Measurements from ENCODE around the gene NIPBL.
"Not testable (repeated sequence)": the region's sequence is repeated elsewhere in the genome, so short reads cannot be mapped to it uniquely, and the experiment has no call there.

The NIPBL gene

GRCh38 chr5:37080697-37081096 is 204.1 kb downstream of the NIPBL start:
- no peaks in the 10 kb centered on the region for H3K9me3 ChIP-seq (ENCODE audit: control extremely low read depth in 1 of 5, control insufficient read depth in 4 of 5, insufficient read depth in 2 of 5, low read depth in 1 of 5, low read length in 4 of 5)
- no peak for DNase-seq
- ChIA-PET CTCF (interaction anchor here (1.1 kb wide), 1 partner anchor 8 kb away, joined by 3 read pairs; no protein-coding TSS in a partner anchor), POLR2A (no interaction called here)
- no CpG with 5 or more reads among the region's 3 CpGs for WGBS (ENCODE audit: insufficient coverage)
- no peak overlapping the region for H3K4me3 ChIP-seq (ENCODE audit: control insufficient read depth in 1 of 7, extremely low read depth in 1 of 7, insufficient read depth in 4 of 7, low read depth in 2 of 7, low read length in 6 of 7)
- H3K27me3 ChIP-seq (replicated peaks in 2 of 5; ENCODE audit: control insufficient read depth in 4 of 5, insufficient read depth in 5 of 5, low read length in 4 of 5) = no peaks in the 10 kb centered on the region
- H3K27ac ChIP-seq (ENCODE audit: insufficient read depth in 1 of 2, low read depth in 1 of 2, low read length in 2 of 2, poor library complexity in 1 of 2, severe bottlenecking in 2 of 2) = no peak overlapping the region
- H3K4me1 ChIP-seq (ENCODE audit: control extremely low read depth in 1 of 4, control insufficient read depth in 4 of 4, insufficient read depth in 4 of 4, low read length in 3 of 4) = no peaks in the 10 kb centered on the region
- peaks cover 0 to 25% (median 4%) of the 10 kb centered on the region in 4 experiments for H3K36me3 ChIP-seq (ENCODE audit: control insufficient read depth in 4 of 4, insufficient read depth in 4 of 4, low read length in 3 of 4)

- H3K4me1 ChIP-seq (ENCODE audit: control extremely low read depth in 1 of 4, control insufficient read depth in 4 of 4, insufficient read depth in 4 of 4, low read length in 3 of 4); H3K27me3 ChIP-seq (replicated peaks in 2 of 5; ENCODE audit: control insufficient read depth in 4 of 5, insufficient read depth in 5 of 5, low read length in 4 of 5); CTCF ChIA-PET; H3K4me3 ChIP-seq (ENCODE audit: control insufficient read depth in 1 of 7, extremely low read depth in 1 of 7, insufficient read depth in 4 of 7, low read depth in 2 of 7, low read length in 6 of 7); DNase-seq; H3K9me3 ChIP-seq (ENCODE audit: control extremely low read depth in 1 of 5, control insufficient read depth in 4 of 5, insufficient read depth in 2 of 5, low read depth in 1 of 5, low read length in 4 of 5); POLR2A ChIA-PET; H3K27ac ChIP-seq (ENCODE audit: insufficient read depth in 1 of 2, low read depth in 1 of 2, low read length in 2 of 2, poor library complexity in 1 of 2, severe bottlenecking in 2 of 2): not testable (repeated sequence)
- peaks cover 0 to 27% (median 4%) of the 10 kb centered on the region in 4 experiments for H3K36me3 ChIP-seq (ENCODE audit: control insufficient read depth in 4 of 4, insufficient read depth in 4 of 4, low read length in 3 of 4)
- WGBS (ENCODE audit: insufficient coverage) = no CpG with 5 or more reads among the region's 2 CpGs
Observed at GRCh38 chr5:37082977-37083376, 206.4 kb downstream of the NIPBL start.

- H3K4me1 ChIP-seq (ENCODE audit: control extremely low read depth in 1 of 4, control insufficient read depth in 4 of 4, insufficient read depth in 4 of 4, low read length in 3 of 4); POLR2A ChIA-PET; H3K9me3 ChIP-seq (ENCODE audit: control extremely low read depth in 1 of 5, control insufficient read depth in 4 of 5, insufficient read depth in 2 of 5, low read depth in 1 of 5, low read length in 4 of 5); H3K27me3 ChIP-seq (replicated peaks in 2 of 5; ENCODE audit: control insufficient read depth in 4 of 5, insufficient read depth in 5 of 5, low read length in 4 of 5); H3K27ac ChIP-seq (ENCODE audit: insufficient read depth in 1 of 2, low read depth in 1 of 2, low read length in 2 of 2, poor library complexity in 1 of 2, severe bottlenecking in 2 of 2); CTCF ChIA-PET; DNase-seq; H3K4me3 ChIP-seq (ENCODE audit: control insufficient read depth in 1 of 7, extremely low read depth in 1 of 7, insufficient read depth in 4 of 7, low read depth in 2 of 7, low read length in 6 of 7): not testable (repeated sequence)
- peaks cover 0 to 13% (median 0%) of the 10 kb centered on the region in 4 experiments for H3K36me3 ChIP-seq (ENCODE audit: control insufficient read depth in 4 of 4, insufficient read depth in 4 of 4, low read length in 3 of 4)
- WGBS (ENCODE audit: insufficient coverage) = no CpG with 5 or more reads among the region's 1 CpG
Observed at GRCh38 chr5:37086026-37086425, 209.5 kb downstream of the NIPBL start.

GRCh38 chr5:37086466-37087173 is 210.1 kb downstream of the NIPBL start:
- H3K36me3 ChIP-seq (ENCODE audit: control insufficient read depth in 4 of 4, insufficient read depth in 4 of 4, low read length in 3 of 4) = peaks cover 0 to 13% (median 0%) of the 10 kb centered on the region in 4 experiments
- POLR2A ChIA-PET = interaction anchor here (0.6 kb wide), 1 partner anchor 375 kb away, joined by 3 read pairs; no protein-coding TSS in a partner anchor
- WGBS (ENCODE audit: insufficient coverage) = 98% methylated on average over 11 of the region's 12 CpGs
- H3K9me3 ChIP-seq (ENCODE audit: control extremely low read depth in 1 of 5, control insufficient read depth in 4 of 5, insufficient read depth in 2 of 5, low read depth in 1 of 5, low read length in 4 of 5) = no peaks in the 10 kb centered on the region
- CTCF ChIA-PET = no interaction called here
- H3K27me3 ChIP-seq (replicated peaks in 2 of 5; ENCODE audit: control insufficient read depth in 4 of 5, insufficient read depth in 5 of 5, low read length in 4 of 5) = no peaks in the 10 kb centered on the region
- no peaks in the 10 kb centered on the region for H3K4me1 ChIP-seq (ENCODE audit: control extremely low read depth in 1 of 4, control insufficient read depth in 4 of 4, insufficient read depth in 4 of 4, low read length in 3 of 4)
- no peak overlapping the region for H3K27ac ChIP-seq (ENCODE audit: insufficient read depth in 1 of 2, low read depth in 1 of 2, low read length in 2 of 2, poor library complexity in 1 of 2, severe bottlenecking in 2 of 2)
- H3K4me3 ChIP-seq (ENCODE audit: control insufficient read depth in 1 of 7, extremely low read depth in 1 of 7, insufficient read depth in 4 of 7, low read depth in 2 of 7, low read length in 6 of 7) = no peak overlapping the region
- DNase-seq = no peak

GRCh38 chr5:37088009-37088408 is 211.4 kb downstream of the NIPBL start:
- ChIA-PET CTCF (interaction anchor here (1.0 kb wide), 1 partner anchor 8 kb away, joined by 3 read pairs; no protein-coding TSS in a partner anchor), POLR2A (no interaction called here)
- no peak overlapping the region for H3K27ac ChIP-seq (ENCODE audit: insufficient read depth in 1 of 2, low read depth in 1 of 2, low read length in 2 of 2, poor library complexity in 1 of 2, severe bottlenecking in 2 of 2)
- no peaks in the 10 kb centered on the region for H3K9me3 ChIP-seq (ENCODE audit: control extremely low read depth in 1 of 5, control insufficient read depth in 4 of 5, insufficient read depth in 2 of 5, low read depth in 1 of 5, low read length in 4 of 5)
- no peak overlapping the region for H3K4me3 ChIP-seq (ENCODE audit: control insufficient read depth in 1 of 7, extremely low read depth in 1 of 7, insufficient read depth in 4 of 7, low read depth in 2 of 7, low read length in 6 of 7)
- DNase-seq = no peak
- no peaks in the 10 kb centered on the region for H3K4me1 ChIP-seq (ENCODE audit: control extremely low read depth in 1 of 4, control insufficient read depth in 4 of 4, insufficient read depth in 4 of 4, low read length in 3 of 4)
- 88% methylated on average over 6 of the region's 6 CpGs for WGBS (ENCODE audit: insufficient coverage)
- H3K36me3 ChIP-seq (ENCODE audit: control insufficient read depth in 4 of 4, insufficient read depth in 4 of 4, low read length in 3 of 4) = peaks cover 0 to 13% (median 0%) of the 10 kb centered on the region in 4 experiments
- H3K27me3 ChIP-seq (replicated peaks in 2 of 5; ENCODE audit: control insufficient read depth in 4 of 5, insufficient read depth in 5 of 5, low read length in 4 of 5) = no peaks in the 10 kb centered on the region

- ChIA-PET POLR2A (no interaction called here), CTCF (interaction anchor here (1.3 kb wide), 1 partner anchor 10 kb away, joined by 3 read pairs; no protein-coding TSS in a partner anchor)
- no peaks in the 10 kb centered on the region for H3K9me3 ChIP-seq (ENCODE audit: control extremely low read depth in 1 of 5, control insufficient read depth in 4 of 5, insufficient read depth in 2 of 5, low read depth in 1 of 5, low read length in 4 of 5)
- H3K36me3 ChIP-seq (ENCODE audit: control insufficient read depth in 4 of 4, insufficient read depth in 4 of 4, low read length in 3 of 4) = peaks cover 0 to 9% (median 0%) of the 10 kb centered on the region in 4 experiments
- H3K4me3 ChIP-seq (ENCODE audit: control insufficient read depth in 1 of 7, extremely low read depth in 1 of 7, insufficient read depth in 4 of 7, low read depth in 2 of 7, low read length in 6 of 7) = no peak overlapping the region
- DNase-seq = no peak
- WGBS (ENCODE audit: insufficient coverage) = 97% methylated on average over 7 of the region's 7 CpGs
- no peak overlapping the region for H3K27ac ChIP-seq (ENCODE audit: insufficient read depth in 1 of 2, low read depth in 1 of 2, low read length in 2 of 2, poor library complexity in 1 of 2, severe bottlenecking in 2 of 2)
- H3K27me3 ChIP-seq (replicated peaks in 2 of 5; ENCODE audit: control insufficient read depth in 4 of 5, insufficient read depth in 5 of 5, low read length in 4 of 5) = no peaks in the 10 kb centered on the region
- H3K4me1 ChIP-seq (ENCODE audit: control extremely low read depth in 1 of 4, control insufficient read depth in 4 of 4, insufficient read depth in 4 of 4, low read length in 3 of 4) = no peaks in the 10 kb centered on the region
Observed at GRCh38 chr5:37090123-37090726, 213.7 kb downstream of the NIPBL start.

- Histone ChIP-seq H3K9me3 (ENCODE audit: control extremely low read depth in 1 of 5, control insufficient read depth in 4 of 5, insufficient read depth in 2 of 5, low read depth in 1 of 5, low read length in 4 of 5) (no peaks in the 10 kb centered on the region), H3K4me1 (ENCODE audit: control extremely low read depth in 1 of 4, control insufficient read depth in 4 of 4, insufficient read depth in 4 of 4, low read length in 3 of 4) (no peaks in the 10 kb centered on the region), H3K27ac (ENCODE audit: insufficient read depth in 1 of 2, low read depth in 1 of 2, low read length in 2 of 2, poor library complexity in 1 of 2, severe bottlenecking in 2 of 2) (no peak overlapping the region), H3K27me3 (replicated peaks in 2 of 5; ENCODE audit: control insufficient read depth in 4 of 5, insufficient read depth in 5 of 5, low read length in 4 of 5) (no peaks in the 10 kb centered on the region), H3K4me3 (ENCODE audit: control insufficient read depth in 1 of 7, extremely low read depth in 1 of 7, insufficient read depth in 4 of 7, low read depth in 2 of 7, low read length in 6 of 7) (no peak overlapping the region), H3K36me3 (ENCODE audit: control insufficient read depth in 4 of 4, insufficient read depth in 4 of 4, low read length in 3 of 4) (peaks cover 0 to 7% (median 0%) of the 10 kb centered on the region in 4 experiments)
- ChIA-PET POLR2A (no interaction called here), CTCF (interaction anchor here (1.3 kb wide), 1 partner anchor 11 kb away, joined by 3 read pairs; no protein-coding TSS in a partner anchor)
- 95% methylated on average over 2 of the region's 2 CpGs for WGBS (ENCODE audit: insufficient coverage)
- no peak for DNase-seq
Observed at GRCh38 chr5:37090781-37091180, 214.2 kb downstream of the NIPBL start.

All from common myeloid progenitor, CD34-positive (primary cell).